Stimulated activated CD4-positive, alpha-beta T cell treated with anti-CD3 and anti-CD28 coated beads, Interleukin-1b, Interleukin-23, amount 100 ng/mL, for 1 hour (primary cell): ENCODE results near the gene SLC26A9.

Experiments used
- DNase-seq, 2 donors: peaks; one replicate each; pipeline ENCODE4 v3.0.0-alpha.2; 2020; ENCODE audit warnings: low read depth in 2 of 2

Gene SLC26A9

GRCh38 chr1:205948886-205949285 is 5.6 kb upstream of the SLC26A9 start:
- DNase-seq, result no peak

GRCh38 chr1:205948039-205948438 is 4.8 kb upstream of the SLC26A9 start:
- no peak for DNase-seq

DNA sequence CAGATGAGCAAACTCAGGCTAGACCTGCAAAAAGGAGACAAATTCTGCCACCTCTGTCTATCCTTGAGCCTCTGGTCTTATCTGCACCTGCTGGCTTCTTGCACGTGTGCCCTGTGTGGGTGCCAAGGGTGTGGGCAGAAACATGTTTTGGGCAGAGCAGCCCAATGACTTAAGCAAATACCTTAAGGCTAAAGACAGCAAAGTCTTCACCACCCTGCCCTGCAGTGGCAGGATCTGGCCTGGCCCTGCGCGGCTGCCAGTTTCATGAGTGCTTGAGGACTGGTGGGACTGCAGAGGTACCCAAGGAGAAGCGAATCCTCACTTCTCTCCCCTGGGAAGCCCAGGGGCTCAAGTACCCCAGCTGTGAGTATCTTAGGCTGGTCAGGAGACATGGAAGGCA is 3.8 kb upstream of the SLC26A9 start:
- no peak for DNase-seq

GRCh38 chr1:205945069-205945468 is 1.8 kb upstream of the SLC26A9 start:
- DNase-seq, result no peak

DNA sequence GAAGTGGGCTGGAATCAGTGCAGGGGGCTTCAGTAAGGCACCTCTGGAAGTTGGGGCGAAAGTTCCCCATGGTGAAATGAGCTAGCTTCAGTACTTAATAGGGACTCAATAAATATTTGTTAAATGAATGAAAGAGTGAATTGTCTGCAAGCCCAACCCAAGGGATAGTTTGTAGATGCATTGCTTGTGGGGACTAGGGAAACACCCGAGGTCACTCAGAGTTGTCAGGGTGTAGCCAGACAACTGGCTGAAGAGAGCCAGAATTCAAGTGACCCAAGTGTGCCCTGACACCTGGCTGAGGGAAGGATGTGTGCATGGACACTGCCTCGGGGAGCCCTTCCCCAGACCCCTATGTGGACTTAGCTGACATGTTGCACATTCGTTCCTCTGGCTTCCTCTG is 1.3 kb upstream of the SLC26A9 start:
- no peak for DNase-seq

- DNase-seq, result no peak
These were observed 561 bp downstream of the SLC26A9 start for GRCh38 chr1:205942631-205943159.

GRCh38 chr1:205940710-205941109 is 2.5 kb downstream of the SLC26A9 start:
- DNase-seq, result no peak

GRCh38 chr1:205939690-205940330 is 3.4 kb downstream of the SLC26A9 start:
- no peak for DNase-seq

GRCh38 chr1:205938682-205939081 is 4.6 kb downstream of the SLC26A9 start:
- no peak for DNase-seq

- DNase-seq, result no peak
These were observed 6.2 kb downstream of the SLC26A9 start for GRCh38 chr1:205936846-205937586.

DNA sequence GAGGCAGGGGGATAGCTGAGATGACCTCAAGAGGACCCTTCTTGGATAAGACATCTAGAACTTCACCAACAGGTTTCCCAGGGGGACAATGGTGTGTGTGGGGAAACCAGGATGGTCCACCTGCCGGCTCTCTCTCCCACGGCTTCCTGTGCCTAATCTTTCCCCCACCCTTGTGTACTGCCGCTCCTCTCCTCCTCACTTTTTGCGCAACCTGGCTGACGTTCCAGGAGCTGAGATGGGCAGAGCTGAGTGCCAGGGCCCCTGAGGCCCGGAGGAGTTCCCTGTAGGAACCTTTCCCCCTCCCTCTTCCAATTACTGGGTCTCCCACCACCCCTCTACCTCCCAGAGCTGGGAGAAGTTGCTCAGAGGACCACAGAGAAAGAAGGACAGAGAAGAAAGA is 6.9 kb downstream of the SLC26A9 start:
- DNase-seq, result no peak

DNA sequence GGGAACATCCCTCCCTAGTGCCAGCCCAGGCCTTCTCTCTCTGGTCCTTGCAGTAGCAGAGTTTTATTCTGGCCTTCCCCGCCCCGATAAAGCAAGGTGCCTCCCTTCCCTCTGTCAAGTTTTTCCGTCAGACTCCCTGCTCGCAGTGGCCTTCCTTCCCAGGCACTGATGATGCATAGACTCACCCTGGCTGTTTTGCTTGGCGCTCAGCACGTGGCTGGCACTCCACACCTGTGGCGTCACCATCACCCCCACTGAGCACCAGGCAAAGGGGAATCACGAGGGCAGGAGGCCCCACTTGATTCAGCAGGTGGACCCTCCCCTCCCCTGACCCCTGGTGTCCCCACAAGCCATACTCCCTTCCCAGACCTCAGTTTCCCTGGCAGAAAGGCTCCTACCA is 7.4 kb downstream of the SLC26A9 start:
- no peak for DNase-seq

GRCh38 chr1:205934788-205935187 is 8.5 kb downstream of the SLC26A9 start:
- DNase-seq, result no peak

- no peak for DNase-seq
These were observed 9.3 kb downstream of the SLC26A9 start for GRCh38 chr1:205933671-205934618.

- no peak for DNase-seq
These were observed 10.5 kb downstream of the SLC26A9 start for GRCh38 chr1:205932776-205933175.

GRCh38 chr1:205930799-205931281 is 12.4 kb downstream of the SLC26A9 start:
- DNase-seq, result no peak

- no peak for DNase-seq
These were observed 13.1 kb downstream of the SLC26A9 start for GRCh38 chr1:205930195-205930577.

DNA sequence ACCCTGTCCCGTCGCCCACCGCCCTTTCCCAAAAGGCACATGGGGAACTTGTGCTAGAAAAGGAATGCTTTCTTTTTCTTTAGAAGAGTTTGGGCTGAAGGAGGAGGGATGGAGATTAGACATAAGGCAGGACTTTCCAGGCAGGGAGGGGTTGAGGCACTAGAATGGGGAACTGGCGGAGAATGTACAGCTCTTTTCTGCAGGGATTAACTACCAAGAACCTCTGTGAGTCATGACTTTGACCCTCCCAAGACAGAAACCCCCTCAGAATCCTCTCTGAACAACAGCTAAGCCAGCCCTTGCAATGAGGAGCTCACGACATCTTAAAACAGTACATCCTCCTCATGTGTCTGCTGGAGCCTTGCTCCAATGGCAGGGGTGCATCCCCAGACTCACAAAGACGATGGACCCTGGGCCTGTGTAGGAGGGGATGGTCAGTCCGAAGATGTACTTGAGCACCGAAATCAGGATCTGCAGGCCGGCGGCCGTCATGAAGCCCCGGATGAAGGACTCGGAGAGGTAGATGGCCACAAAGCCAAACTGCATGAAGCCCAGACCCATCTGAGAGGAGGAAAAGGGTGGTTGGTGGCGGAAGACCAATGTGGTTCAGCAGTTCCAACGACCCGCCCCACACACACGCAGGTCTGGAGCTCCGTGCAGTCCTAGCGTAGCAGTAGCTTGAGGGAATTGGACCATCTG is 13.6 kb downstream of the SLC26A9 start:
- no peak for DNase-seq

DNA sequence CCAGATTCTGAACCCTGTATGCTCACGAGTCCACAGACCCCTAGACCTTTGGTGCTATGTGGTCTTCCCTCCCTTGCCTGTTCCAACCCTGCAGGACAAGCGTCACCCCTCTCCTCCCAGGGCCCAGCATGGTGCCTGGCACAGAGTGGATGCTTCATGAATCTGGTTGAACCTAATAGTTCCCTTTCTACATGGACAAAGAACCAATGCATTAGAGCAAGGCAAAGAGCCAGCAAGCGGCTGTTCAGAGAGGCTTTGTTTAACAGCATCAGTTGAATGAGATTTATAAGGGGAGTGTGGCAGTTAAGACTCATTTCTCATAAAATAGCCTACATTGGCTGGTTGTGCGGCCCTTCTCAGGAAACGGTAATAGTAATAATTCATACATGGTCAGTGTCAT is 14.9 kb downstream of the SLC26A9 start:
- DNase-seq, result no peak

GRCh38 chr1:205927676-205928075 is 15.6 kb downstream of the SLC26A9 start:
- DNase-seq, result no peak

DNA sequence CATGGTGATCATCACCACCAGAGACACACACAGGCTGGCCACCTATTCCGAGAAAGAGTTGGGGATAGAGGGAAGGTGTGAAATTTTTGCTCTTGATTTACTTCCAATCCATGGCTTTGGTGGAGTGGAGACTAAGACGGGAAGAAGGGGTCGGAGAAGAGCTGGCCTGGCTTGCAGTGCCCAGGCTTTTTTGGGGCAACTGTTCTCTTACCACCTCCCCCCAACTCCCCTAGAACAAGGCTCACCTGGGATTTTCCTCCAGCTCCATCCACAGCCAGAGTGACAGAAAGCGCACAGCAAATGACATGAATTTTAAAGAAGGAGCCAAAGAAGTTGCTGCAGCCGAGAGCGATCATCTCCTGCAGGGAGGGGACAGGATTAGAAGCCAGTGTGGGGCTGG is 16.0 kb downstream of the SLC26A9 start:
- no peak for DNase-seq
